Neuronal stem cell (in vitro differentiated cells): Measurements from ENCODE around the gene EED.

Source experiments
- DNase-seq: peaks from one replicate; pipeline ENCODE4 v3.0.0-alpha.2; 2013; ENCODE audit warnings: low spot score
- H2AFZ ChIP-seq: one replicate; pipeline ENCODE4 v1.6.1; 2013; ENCODE audit warnings: mild to moderate bottlenecking, low read length, inconsistent platforms
- H2AK5ac ChIP-seq: 2 replicates; pipeline ENCODE4 v1.6.1; 2013; ENCODE audit warnings: low read depth, mild to moderate bottlenecking, inconsistent platforms, low read length, moderate library complexity, mixed read lengths
- H2BK120ac ChIP-seq: 2 replicates; pipeline ENCODE4 v1.6.1; 2013; ENCODE audit warnings: low read depth, mild to moderate bottlenecking, inconsistent platforms, low read length, moderate library complexity, mixed read lengths
- H2BK12ac ChIP-seq: one replicate; pipeline ENCODE4 v1.6.1; 2013; ENCODE audit warnings: low read length, inconsistent platforms
- H2BK15ac ChIP-seq: 2 replicates; pipeline ENCODE4 v1.6.1; 2013; ENCODE audit warnings: mild to moderate bottlenecking, low read length, inconsistent platforms, mixed read lengths
- H2BK5ac ChIP-seq: one replicate; pipeline ENCODE4 v1.6.1; 2013; ENCODE audit warnings: inconsistent platforms, mild to moderate bottlenecking, low read length, moderate library complexity
- H3K14ac ChIP-seq: one replicate; pipeline ENCODE4 v1.6.1; 2013; ENCODE audit warnings: low read length, inconsistent platforms
- H3K18ac ChIP-seq: 2 replicates; pipeline ENCODE4 v1.6.1; 2013; ENCODE audit warnings: low read length, inconsistent platforms
- H3K23ac ChIP-seq: 2 replicates; pipeline ENCODE4 v1.6.1; 2013; ENCODE audit warnings: low read depth, mild to moderate bottlenecking, mixed read lengths, low read length, inconsistent platforms; ENCODE audit not compliant: poor library complexity
- H3K27ac ChIP-seq: replicated peaks from 3 replicates; pipeline ENCODE4 v1.5.1; 2013; ENCODE audit warnings: low read length, inconsistent platforms
- H3K27me3 ChIP-seq, 3 experiments: 2 replicates each; pipeline ENCODE4 v1.6.1; 2013; ENCODE audit warnings: low read length in 3 of 3, mild to moderate bottlenecking in 2 of 3, inconsistent platforms in 1 of 3, low read depth in 1 of 3, mixed read lengths in 1 of 3, moderate library complexity in 1 of 3; ENCODE audit not compliant: control insufficient read depth in 3 of 3, insufficient read depth in 3 of 3
- H3K36me3 ChIP-seq, 2 donors: replicated peaks in 1 of 2; 2 replicates each; pipeline ENCODE4 v1.6.1; 2013; ENCODE audit warnings: low read length in 2 of 2; ENCODE audit not compliant: control insufficient read depth in 2 of 2, insufficient read depth in 2 of 2
- H3K4ac ChIP-seq: 2 replicates; pipeline ENCODE4 v1.6.1; 2013; ENCODE audit warnings: inconsistent platforms, mild to moderate bottlenecking, low read length, moderate library complexity
- H3K4me1 ChIP-seq, 2 donors: 1 replicate in 1 of 2; 2 replicates in 1 of 2; pipeline ENCODE4 v1.6.1; 2013; ENCODE audit warnings: low read length in 2 of 2, low read depth in 1 of 2; ENCODE audit not compliant: control insufficient read depth in 2 of 2, insufficient read depth in 1 of 2
- H3K4me2 ChIP-seq: one replicate; pipeline ENCODE4 v1.6.1; 2013; ENCODE audit warnings: mild to moderate bottlenecking, low read length, inconsistent platforms; ENCODE audit not compliant: insufficient read depth, poor library complexity, severe bottlenecking
- H3K4me3 ChIP-seq, 2 donors: 2 replicates each; pipeline ENCODE4 v1.5.1; 2013; ENCODE audit warnings: low read length in 2 of 2, mild to moderate bottlenecking in 2 of 2, inconsistent platforms in 1 of 2, moderate library complexity in 1 of 2
- H3K79me1 ChIP-seq: one replicate; pipeline ENCODE4 v1.6.1; 2013; ENCODE audit warnings: low read depth, mild to moderate bottlenecking, inconsistent platforms, low read length, moderate library complexity
- H3K9ac ChIP-seq: one replicate; pipeline ENCODE4 v1.6.1; 2013; ENCODE audit warnings: mild to moderate bottlenecking, low read depth, low read length, inconsistent platforms; ENCODE audit not compliant: poor library complexity
- H3K9me3 ChIP-seq, 2 donors: replicated peaks in 1 of 2; 2 replicates each; pipeline versions ENCODE3 to v1.6.1; 2013; ENCODE audit warnings: low read length in 2 of 2, mild to moderate bottlenecking in 2 of 2, inconsistent platforms in 1 of 2, low read depth in 1 of 2, mixed read lengths in 1 of 2, moderate library complexity in 1 of 2; ENCODE audit not compliant: control insufficient read depth in 2 of 2, insufficient read depth in 1 of 2
- H4K8ac ChIP-seq: one replicate; pipeline ENCODE4 v1.6.1; 2013; ENCODE audit warnings: low read depth, mild to moderate bottlenecking, inconsistent platforms, low read length, moderate library complexity
- H4K91ac ChIP-seq: one replicate; pipeline ENCODE4 v1.6.1; 2013; ENCODE audit warnings: low read length, low read depth, mild to moderate bottlenecking, inconsistent platforms; ENCODE audit not compliant: poor library complexity
- WGBS, 2 donors: extraction: QIAGEN DNeasy Blood & Tissue Kit; methylation state at CpG; one replicate each; pipeline ENCODE4 v1.1.7; 2013; ENCODE audit warnings: missing lambda C conversion rate in 2 of 2, mixed read lengths in 1 of 2; ENCODE audit not compliant: insufficient read length in 2 of 2, insufficient replicate concordance in 1 of 2; ENCODE audit errors: extremely low coverage in 2 of 2; 5-methylcytosine and 5-hydroxymethylcytosine counted together

Gene EED

GRCh38 chr11:86218125-86219084 lies 26.1 kb upstream of the EED start:
- no peaks in the 10 kb centered on the region for H3K79me1 ChIP-seq
- DNase-seq = peak; percentile 59
- no peak overlapping the region for H3K14ac ChIP-seq
- no peak overlapping the region for H2BK15ac ChIP-seq
- H4K91ac ChIP-seq = no peak overlapping the region
- no peak overlapping the region for H4K8ac ChIP-seq
- no peak overlapping the region for H2BK120ac ChIP-seq
- H2BK5ac ChIP-seq = no peak overlapping the region
- no peak overlapping the region for H3K18ac ChIP-seq
- no CpG with 5 or more reads among the region's 14 CpGs for WGBS, 2 donors
- H3K4me2 ChIP-seq = no peak overlapping the region
- peak overlapping the region; percentile 82 for H2AFZ ChIP-seq
- no peak overlapping the region for H3K4me3 ChIP-seq
- no peak overlapping the region for H3K9ac ChIP-seq
- H3K4me1 ChIP-seq = peaks cover 0 to 1% of the 10 kb centered on the region in 2 donors
- no peaks in the 10 kb centered on the region for H3K9me3 ChIP-seq
- no peak overlapping the region for H2AK5ac ChIP-seq
- no peak overlapping the region for H3K23ac ChIP-seq
- no peak overlapping the region for H3K4ac ChIP-seq
- H3K36me3 ChIP-seq = peaks cover 0 to 1% of the 10 kb centered on the region in 2 donors
- H3K27me3 ChIP-seq = peaks cover 0 to 8% (median 0%) of the 10 kb centered on the region in 3 experiments
- no peak overlapping the region for H3K27ac ChIP-seq
- H2BK12ac ChIP-seq = no peak overlapping the region

DNA sequence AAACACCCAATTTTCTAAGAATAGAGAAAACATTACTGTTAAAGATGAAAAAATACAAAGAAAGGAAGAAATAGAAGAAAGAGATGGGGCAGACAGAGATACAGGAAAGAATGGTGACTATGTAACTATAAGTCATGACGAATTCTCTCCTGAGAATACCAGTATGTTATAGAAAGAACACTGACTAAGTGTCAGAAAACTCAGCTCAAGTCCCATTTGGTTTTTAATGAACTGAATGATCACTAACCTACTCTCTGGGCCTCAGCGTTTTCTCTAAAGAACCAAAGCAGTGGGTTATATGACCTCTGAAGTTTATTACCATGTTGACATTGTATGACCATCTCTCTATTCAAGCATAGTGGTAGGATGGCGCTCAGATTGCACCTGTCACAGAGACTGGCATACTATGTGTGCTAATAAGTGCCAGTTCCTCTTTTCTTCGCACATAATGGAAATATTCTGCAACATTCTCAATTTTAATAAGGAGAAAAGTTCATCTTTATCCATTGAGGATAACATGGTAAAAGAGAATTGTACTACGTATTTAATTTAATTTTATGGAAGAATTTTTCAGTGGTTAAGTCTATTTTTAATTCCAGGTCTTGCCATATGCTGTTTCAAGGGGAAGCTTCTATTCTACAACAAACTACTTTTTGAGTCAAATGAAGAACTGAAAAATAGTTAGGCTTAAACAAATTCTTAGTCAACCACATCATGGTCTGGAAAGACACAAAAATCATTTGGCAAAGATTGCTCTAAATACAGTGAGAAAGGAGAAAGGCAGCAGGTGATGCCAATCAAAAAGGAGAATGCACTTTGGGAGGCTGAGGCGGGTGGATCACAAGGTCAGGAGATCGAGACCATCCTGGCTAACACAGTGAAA lies 25.0 kb upstream of the EED start:
- no peak overlapping the region for H2BK15ac ChIP-seq
- H3K4ac ChIP-seq = no peak overlapping the region
- no peak overlapping the region for H4K8ac ChIP-seq
- no peak overlapping the region for H3K18ac ChIP-seq
- H3K9me3 ChIP-seq = no peaks in the 10 kb centered on the region
- H3K9ac ChIP-seq = no peak overlapping the region
- no peak overlapping the region for H2BK5ac ChIP-seq
- no peak overlapping the region for H4K91ac ChIP-seq
- peaks cover 0 to 1% of the 10 kb centered on the region in 2 donors for H3K4me1 ChIP-seq
- no peak overlapping the region for H2BK120ac ChIP-seq
- no peaks in the 10 kb centered on the region for H3K79me1 ChIP-seq
- H3K4me2 ChIP-seq = no peak overlapping the region
- no peak overlapping the region for H3K23ac ChIP-seq
- no peak for DNase-seq
- no peak overlapping the region for H2AFZ ChIP-seq
- H3K4me3 ChIP-seq = no peak overlapping the region
- H3K27me3 ChIP-seq = peaks cover 0 to 8% (median 0%) of the 10 kb centered on the region in 3 experiments
- WGBS, 2 donors = no CpG with 5 or more reads among the region's 7 CpGs
- H2AK5ac ChIP-seq = no peak overlapping the region
- H3K14ac ChIP-seq = no peak overlapping the region
- H2BK12ac ChIP-seq = no peak overlapping the region
- peaks cover 0 to 2% of the 10 kb centered on the region in 2 donors for H3K36me3 ChIP-seq
- H3K27ac ChIP-seq = no peak overlapping the region

GRCh38 chr11:86220653-86221052 lies 23.9 kb upstream of the EED start:
- no CpG with 5 or more reads among the region's 1 CpG for WGBS, 2 donors
- Histone ChIP-seq H3K4ac (no peak overlapping the region), H4K8ac (no peak overlapping the region), H3K4me1 (peaks cover 0 to 1% of the 10 kb centered on the region in 2 donors), H3K4me2 (no peak overlapping the region), H3K9ac (no peak overlapping the region), H3K18ac (no peak overlapping the region), H2BK15ac (no peak overlapping the region), H3K23ac (no peak overlapping the region), H3K27ac (no peak overlapping the region), H3K27me3 (peaks cover 0 to 8% (median 0%) of the 10 kb centered on the region in 3 experiments), H2BK5ac (no peak overlapping the region), H2BK120ac (no peak overlapping the region), H3K79me1 (no peaks in the 10 kb centered on the region), H4K91ac (no peak overlapping the region), H3K4me3 (no peak overlapping the region), H2AFZ (no peak overlapping the region), H2AK5ac (no peak overlapping the region), H3K36me3 (peaks cover 0 to 2% of the 10 kb centered on the region in 2 donors), H3K9me3 (no peaks in the 10 kb centered on the region), H2BK12ac (no peak overlapping the region), H3K14ac (no peak overlapping the region)
- DNase-seq = no peak
